Neuronal stem cell (in vitro differentiated cells): ENCODE measurements around the gene MS4A2.

Source experiments
- DNase-seq: peaks from one replicate; pipeline ENCODE4 v3.0.0-alpha.2; 2013; ENCODE audit warnings: low spot score
- H2AFZ ChIP-seq: one replicate; pipeline ENCODE4 v1.6.1; 2013; ENCODE audit warnings: mild to moderate bottlenecking, low read length, inconsistent platforms
- H2AK5ac ChIP-seq: 2 replicates; pipeline ENCODE4 v1.6.1; 2013; ENCODE audit warnings: low read depth, mild to moderate bottlenecking, inconsistent platforms, low read length, moderate library complexity, mixed read lengths
- H2BK120ac ChIP-seq: 2 replicates; pipeline ENCODE4 v1.6.1; 2013; ENCODE audit warnings: low read depth, mild to moderate bottlenecking, inconsistent platforms, low read length, moderate library complexity, mixed read lengths
- H2BK12ac ChIP-seq: one replicate; pipeline ENCODE4 v1.6.1; 2013; ENCODE audit warnings: low read length, inconsistent platforms
- H2BK15ac ChIP-seq: 2 replicates; pipeline ENCODE4 v1.6.1; 2013; ENCODE audit warnings: mild to moderate bottlenecking, low read length, inconsistent platforms, mixed read lengths
- H2BK5ac ChIP-seq: one replicate; pipeline ENCODE4 v1.6.1; 2013; ENCODE audit warnings: inconsistent platforms, mild to moderate bottlenecking, low read length, moderate library complexity
- H3K14ac ChIP-seq: one replicate; pipeline ENCODE4 v1.6.1; 2013; ENCODE audit warnings: low read length, inconsistent platforms
- H3K18ac ChIP-seq: 2 replicates; pipeline ENCODE4 v1.6.1; 2013; ENCODE audit warnings: low read length, inconsistent platforms
- H3K23ac ChIP-seq: 2 replicates; pipeline ENCODE4 v1.6.1; 2013; ENCODE audit warnings: low read depth, mild to moderate bottlenecking, mixed read lengths, low read length, inconsistent platforms; ENCODE audit not compliant: poor library complexity
- H3K27ac ChIP-seq: replicated peaks from 3 replicates; pipeline ENCODE4 v1.5.1; 2013; ENCODE audit warnings: low read length, inconsistent platforms
- H3K27me3 ChIP-seq, 3 experiments: 2 replicates each; pipeline ENCODE4 v1.6.1; 2013; ENCODE audit warnings: low read length in 3 of 3, mild to moderate bottlenecking in 2 of 3, inconsistent platforms in 1 of 3, low read depth in 1 of 3, mixed read lengths in 1 of 3, moderate library complexity in 1 of 3; ENCODE audit not compliant: control insufficient read depth in 3 of 3, insufficient read depth in 3 of 3
- H3K36me3 ChIP-seq, 2 donors: replicated peaks in 1 of 2; 2 replicates each; pipeline ENCODE4 v1.6.1; 2013; ENCODE audit warnings: low read length in 2 of 2; ENCODE audit not compliant: control insufficient read depth in 2 of 2, insufficient read depth in 2 of 2
- H3K4ac ChIP-seq: 2 replicates; pipeline ENCODE4 v1.6.1; 2013; ENCODE audit warnings: inconsistent platforms, mild to moderate bottlenecking, low read length, moderate library complexity
- H3K4me1 ChIP-seq, 2 donors: 1 replicate in 1 of 2; 2 replicates in 1 of 2; pipeline ENCODE4 v1.6.1; 2013; ENCODE audit warnings: low read length in 2 of 2, low read depth in 1 of 2; ENCODE audit not compliant: control insufficient read depth in 2 of 2, insufficient read depth in 1 of 2
- H3K4me2 ChIP-seq: one replicate; pipeline ENCODE4 v1.6.1; 2013; ENCODE audit warnings: mild to moderate bottlenecking, low read length, inconsistent platforms; ENCODE audit not compliant: insufficient read depth, poor library complexity, severe bottlenecking
- H3K4me3 ChIP-seq, 2 donors: 2 replicates each; pipeline ENCODE4 v1.5.1; 2013; ENCODE audit warnings: low read length in 2 of 2, mild to moderate bottlenecking in 2 of 2, inconsistent platforms in 1 of 2, moderate library complexity in 1 of 2
- H3K79me1 ChIP-seq: one replicate; pipeline ENCODE4 v1.6.1; 2013; ENCODE audit warnings: low read depth, mild to moderate bottlenecking, inconsistent platforms, low read length, moderate library complexity
- H3K9ac ChIP-seq: one replicate; pipeline ENCODE4 v1.6.1; 2013; ENCODE audit warnings: mild to moderate bottlenecking, low read depth, low read length, inconsistent platforms; ENCODE audit not compliant: poor library complexity
- H3K9me3 ChIP-seq, 2 donors: replicated peaks in 1 of 2; 2 replicates each; pipeline versions ENCODE3 to v1.6.1; 2013; ENCODE audit warnings: low read length in 2 of 2, mild to moderate bottlenecking in 2 of 2, inconsistent platforms in 1 of 2, low read depth in 1 of 2, mixed read lengths in 1 of 2, moderate library complexity in 1 of 2; ENCODE audit not compliant: control insufficient read depth in 2 of 2, insufficient read depth in 1 of 2
- H4K8ac ChIP-seq: one replicate; pipeline ENCODE4 v1.6.1; 2013; ENCODE audit warnings: low read depth, mild to moderate bottlenecking, inconsistent platforms, low read length, moderate library complexity
- H4K91ac ChIP-seq: one replicate; pipeline ENCODE4 v1.6.1; 2013; ENCODE audit warnings: low read length, low read depth, mild to moderate bottlenecking, inconsistent platforms; ENCODE audit not compliant: poor library complexity
- WGBS, 2 donors: extraction: QIAGEN DNeasy Blood & Tissue Kit; methylation state at CpG; one replicate each; pipeline ENCODE4 v1.1.7; 2013; ENCODE audit warnings: missing lambda C conversion rate in 2 of 2, mixed read lengths in 1 of 2; ENCODE audit not compliant: insufficient read length in 2 of 2, insufficient replicate concordance in 1 of 2; ENCODE audit errors: extremely low coverage in 2 of 2; 5-methylcytosine and 5-hydroxymethylcytosine counted together

The MS4A2 gene

GRCh38 chr11:60085909-60086308, 2.6 kb upstream of the MS4A2 start:
- Histone ChIP-seq H2AK5ac (no peak overlapping the region), H3K79me1 (no peaks in the 10 kb centered on the region), H3K9ac (no peak overlapping the region), H3K4ac (no peak overlapping the region), H3K4me3 (no peak overlapping the region), H3K27me3 (no peaks in the 10 kb centered on the region), H2BK120ac (no peak overlapping the region), H2AFZ (no peak overlapping the region), H3K14ac (no peak overlapping the region), H3K9me3 (no peaks in the 10 kb centered on the region), H3K4me2 (no peak overlapping the region), H3K4me1 (no peaks in the 10 kb centered on the region), H2BK12ac (no peak overlapping the region), H3K18ac (no peak overlapping the region), H3K23ac (no peak overlapping the region), H3K36me3 (no peaks in the 10 kb centered on the region), H2BK15ac (no peak overlapping the region), H4K91ac (no peak overlapping the region), H3K27ac (no peak overlapping the region), H2BK5ac (no peak overlapping the region), H4K8ac (no peak overlapping the region)
- DNase-seq = no peak
- WGBS, 2 donors = no CpG with 5 or more reads among the region's 2 CpGs

- Histone ChIP-seq H3K18ac (no peak overlapping the region), H2BK12ac (no peak overlapping the region), H3K4me2 (no peak overlapping the region)
Observed at GRCh38 chr11:60087239-60087638, 1.2 kb upstream of the MS4A2 start.

GRCh38 chr11:60095477-60096120, 7.1 kb downstream of the MS4A2 start:
- no peak overlapping the region for H2BK5ac ChIP-seq
- no peaks in the 10 kb centered on the region for H3K9me3 ChIP-seq
- no peak overlapping the region for H2AFZ ChIP-seq
- no peak overlapping the region for H3K27ac ChIP-seq
- no peak overlapping the region for H3K9ac ChIP-seq
- no peak overlapping the region for H3K4me3 ChIP-seq
- no peak overlapping the region for H2BK120ac ChIP-seq
- H2BK12ac ChIP-seq = no peak overlapping the region
- WGBS, 2 donors = no CpG with 5 or more reads among the region's 4 CpGs
- H3K79me1 ChIP-seq = no peaks in the 10 kb centered on the region
- no peaks in the 10 kb centered on the region for H3K36me3 ChIP-seq
- no peak overlapping the region for H2AK5ac ChIP-seq
- H3K23ac ChIP-seq = no peak overlapping the region
- H3K27me3 ChIP-seq = no peaks in the 10 kb centered on the region
- H3K18ac ChIP-seq = no peak overlapping the region
- DNase-seq = no peak
- H2BK15ac ChIP-seq = no peak overlapping the region
- no peak overlapping the region for H4K8ac ChIP-seq
- no peak overlapping the region for H3K4me2 ChIP-seq
- no peak overlapping the region for H3K4ac ChIP-seq
- H3K4me1 ChIP-seq = no peaks in the 10 kb centered on the region
- H3K14ac ChIP-seq = no peak overlapping the region
- no peak overlapping the region for H4K91ac ChIP-seq

More at GRCh38 chr11:60087239-60087638, 1.2 kb upstream of the MS4A2 start:
- no peak overlapping the region for H3K27ac ChIP-seq
- H2BK120ac ChIP-seq = no peak overlapping the region
- H3K36me3 ChIP-seq = no peaks in the 10 kb centered on the region
- no CpG with 5 or more reads among the region's 1 CpG for WGBS, 2 donors
- no peak overlapping the region for H2AFZ ChIP-seq
- DNase-seq = no peak
- H3K4me1 ChIP-seq = no peaks in the 10 kb centered on the region
- no peak overlapping the region for H2BK15ac ChIP-seq
- H4K8ac ChIP-seq = no peak overlapping the region
- H3K14ac ChIP-seq = no peak overlapping the region
- no peak overlapping the region for H3K23ac ChIP-seq
- no peaks in the 10 kb centered on the region for H3K79me1 ChIP-seq
- no peak overlapping the region for H2AK5ac ChIP-seq
- H2BK5ac ChIP-seq = no peak overlapping the region
- no peak overlapping the region for H4K91ac ChIP-seq
- H3K27me3 ChIP-seq = no peaks in the 10 kb centered on the region
- H3K9ac ChIP-seq = no peak overlapping the region
- no peak overlapping the region for H3K4ac ChIP-seq
- no peaks in the 10 kb centered on the region for H3K9me3 ChIP-seq
- no peak overlapping the region for H3K4me3 ChIP-seq

GRCh38 chr11:60097189-60097588, 8.7 kb downstream of the MS4A2 start:
- DNase-seq = no peak
- no peak overlapping the region for H3K14ac ChIP-seq
- H3K4me1 ChIP-seq = no peaks in the 10 kb centered on the region
- H3K18ac ChIP-seq = no peak overlapping the region
- H2AK5ac ChIP-seq = no peak overlapping the region
- WGBS, 2 donors = no CpG with 5 or more reads among the region's 1 CpG
- no peak overlapping the region for H2BK120ac ChIP-seq
- H3K9me3 ChIP-seq = no peaks in the 10 kb centered on the region
- no peak overlapping the region for H3K9ac ChIP-seq
- no peak overlapping the region for H2BK15ac ChIP-seq
- H4K91ac ChIP-seq = no peak overlapping the region
- no peaks in the 10 kb centered on the region for H3K36me3 ChIP-seq
- no peak overlapping the region for H2BK5ac ChIP-seq
- no peak overlapping the region for H3K4ac ChIP-seq
- no peak overlapping the region for H2AFZ ChIP-seq
- no peaks in the 10 kb centered on the region for H3K27me3 ChIP-seq
- no peak overlapping the region for H2BK12ac ChIP-seq
- H3K4me2 ChIP-seq = no peak overlapping the region
- no peak overlapping the region for H3K27ac ChIP-seq
- H3K23ac ChIP-seq = no peak overlapping the region
- H3K79me1 ChIP-seq = no peaks in the 10 kb centered on the region
- no peak overlapping the region for H4K8ac ChIP-seq
- no peak overlapping the region for H3K4me3 ChIP-seq
